Measurements from ENCODE around the gene WDR5B.
"Not testable (repeated sequence)": the region's sequence is repeated elsewhere in the genome, so short reads cannot be mapped to it uniquely, and the experiment has no call there.

WDR5B gene

DNA sequence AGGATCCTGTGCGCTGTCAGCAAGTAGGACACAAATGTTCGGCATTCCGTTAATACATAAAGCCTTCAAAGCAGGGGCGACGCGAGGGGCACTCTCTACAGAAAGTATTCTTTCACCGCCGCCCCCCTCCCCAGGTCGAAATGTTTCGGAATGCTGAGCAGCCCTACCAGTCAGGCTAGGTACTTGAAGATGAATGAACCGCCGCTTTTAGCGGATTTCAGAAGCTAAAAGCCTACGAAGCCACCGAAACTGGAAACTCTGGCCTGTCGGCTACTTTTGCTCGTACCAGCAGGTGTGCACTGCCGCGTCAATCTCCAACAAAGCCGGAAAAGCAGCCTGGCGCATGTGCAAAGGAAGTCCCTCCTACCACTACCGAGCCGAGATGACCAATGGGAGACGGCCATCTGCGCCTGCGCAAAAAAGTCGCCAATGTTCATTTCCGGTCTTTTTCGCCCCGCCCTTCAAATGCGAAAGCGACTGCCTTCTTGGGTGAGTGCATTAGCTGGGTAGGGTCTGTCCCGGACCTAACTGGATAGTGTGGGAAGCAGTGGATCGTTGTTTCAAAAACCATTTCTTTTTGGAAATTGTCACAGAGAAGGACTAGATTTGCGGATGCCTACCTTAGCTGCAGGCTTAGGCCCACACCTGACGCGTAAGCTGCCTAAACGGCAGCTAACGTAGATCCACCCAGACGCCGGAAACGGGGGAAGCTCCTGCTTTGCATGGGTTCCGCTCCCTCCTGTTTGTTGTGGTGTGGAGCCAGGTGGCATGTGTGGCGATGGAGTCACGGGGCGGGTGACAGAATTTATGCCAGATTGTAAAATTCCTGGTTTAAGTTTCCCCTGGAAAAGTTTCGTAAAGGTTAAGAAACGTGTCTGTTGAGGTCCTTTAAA, at the start of gene WDR5B:
Gene WDR5B (minus strand): TSS at position 301 of the 893 bp plus-strand sequence. CDS start 534 bp downstream, outside the sequence.
- DNase-seq: peak; percentile 99

GRCh38 chr3:122464659-122465058, 48.8 kb upstream of the WDR5B start:
- DNase-seq: no peak

- peak; percentile 32 for DNase-seq
These were observed 46.5 kb upstream of the WDR5B start for GRCh38 chr3:122462406-122462805.

DNA sequence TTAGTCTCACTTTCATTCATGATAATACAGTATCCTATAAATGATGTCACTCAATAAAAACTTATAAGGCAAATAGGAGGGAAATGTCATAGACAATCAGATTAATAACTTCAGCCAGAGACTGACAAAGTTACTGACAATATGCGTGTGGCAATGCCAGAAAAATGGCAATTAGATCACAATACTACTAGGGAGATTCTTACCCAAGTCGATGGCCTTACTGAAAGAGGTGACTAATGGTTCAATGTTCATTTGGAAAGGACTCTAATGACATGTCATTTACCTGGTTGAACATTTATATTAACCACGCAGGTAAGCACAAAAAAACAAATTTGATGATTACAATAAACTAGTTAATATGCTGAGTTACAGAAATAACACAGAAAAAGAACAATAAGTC, 45.9 kb upstream of the WDR5B start:
- DNase-seq: no peak

- DNase-seq: peak; percentile 81
These were observed 43.1 kb upstream of the WDR5B start for GRCh38 chr3:122458992-122459391.

- no peak for DNase-seq
These were observed 41.8 kb upstream of the WDR5B start for GRCh38 chr3:122457706-122458105.

DNA sequence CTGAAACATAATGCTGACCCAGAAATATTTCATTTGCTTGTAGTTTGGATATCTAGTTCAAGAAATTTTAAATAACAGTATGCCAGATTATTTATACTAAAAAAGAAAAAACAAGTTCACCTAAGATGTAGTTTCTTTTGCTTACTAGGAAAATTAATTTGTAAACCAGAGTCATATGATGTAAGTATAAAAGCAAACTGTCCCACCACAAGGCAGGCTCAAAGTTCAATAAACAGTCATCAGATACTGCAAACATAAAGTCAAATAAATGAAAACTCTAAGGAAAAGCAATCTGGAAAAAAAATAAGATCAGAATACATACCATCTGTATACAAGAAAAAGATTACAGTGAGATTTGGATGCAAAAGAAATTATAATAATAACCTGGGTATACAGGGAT, 40.2 kb upstream of the WDR5B start:
- no peak for DNase-seq

DNA sequence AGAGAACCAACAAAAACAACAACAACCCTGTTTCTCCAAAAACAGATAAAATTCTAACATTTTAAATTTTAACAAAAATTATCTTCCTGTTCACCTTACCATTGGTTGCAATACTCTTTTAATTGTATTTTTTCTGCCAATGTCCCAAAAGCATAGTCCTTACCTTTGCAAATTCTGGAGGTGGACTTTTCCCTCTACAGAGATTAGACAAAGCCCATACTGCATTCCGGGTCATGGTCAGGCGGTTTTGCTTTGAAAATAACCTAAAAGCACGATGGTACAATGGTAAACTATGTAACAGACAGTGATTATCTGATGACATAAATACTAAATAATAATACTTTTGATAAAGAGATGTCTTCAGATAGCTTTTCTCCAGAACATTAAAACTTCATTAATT, 35.5 kb upstream of the WDR5B start:
- no peak for DNase-seq

DNA sequence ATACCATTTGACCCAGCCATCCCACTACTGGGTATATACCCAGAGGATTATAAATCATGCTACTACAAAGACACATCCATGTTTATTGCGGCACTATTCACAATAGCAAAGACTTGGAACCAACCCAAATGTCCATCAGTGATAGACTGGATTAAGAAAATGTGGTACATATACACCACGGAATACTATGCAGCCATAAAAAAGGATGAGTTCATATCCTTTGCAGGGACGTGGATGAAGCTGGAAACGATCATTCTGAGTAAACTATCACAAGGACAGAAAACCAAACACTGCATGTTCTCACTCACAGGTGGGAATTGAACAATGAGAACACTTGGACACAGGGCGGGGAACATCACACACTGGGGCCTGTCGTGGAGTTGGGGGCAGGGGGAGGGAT, 32.4 kb upstream of the WDR5B start:
- not testable (repeated sequence) for DNase-seq

- DNase-seq: not testable (repeated sequence)
These were observed 28.6 kb upstream of the WDR5B start for GRCh38 chr3:122444491-122444887.

DNA sequence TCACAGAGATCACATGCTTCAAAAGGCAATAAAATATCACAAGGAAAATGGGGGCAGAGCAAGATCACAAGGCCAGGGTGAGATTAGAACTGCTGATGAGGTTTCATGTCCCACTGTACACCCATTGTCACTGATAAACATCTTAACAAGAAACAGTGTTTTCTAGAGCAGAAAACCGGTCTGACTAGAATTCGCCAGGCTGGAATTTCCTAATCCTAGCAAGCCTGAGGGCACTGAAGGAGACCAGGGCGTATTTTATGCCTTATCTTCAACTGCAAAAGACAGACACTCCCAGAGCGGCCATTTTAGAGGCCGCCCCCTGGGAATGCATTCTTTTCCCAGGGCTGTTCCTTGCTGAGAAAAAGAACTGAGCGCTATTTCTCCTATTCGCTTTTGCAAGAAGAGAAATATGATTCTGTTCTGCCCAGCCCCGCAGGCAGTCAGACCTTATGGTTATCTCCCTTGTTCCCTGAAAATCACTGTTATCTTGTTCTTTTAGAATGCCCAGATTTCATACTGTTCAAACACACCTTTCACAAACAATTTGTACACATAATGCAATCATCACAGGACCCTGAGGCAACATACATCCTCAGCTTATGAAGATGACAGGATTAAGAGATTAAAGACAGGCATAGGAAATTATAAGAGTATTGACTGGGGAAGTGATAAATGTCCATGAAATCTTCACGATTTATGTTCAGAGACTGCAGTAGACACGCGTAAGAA, 28.1 kb upstream of the WDR5B start:
- DNase-seq: not testable (repeated sequence)

- no peak for DNase-seq
These were observed 27.2 kb upstream of the WDR5B start for GRCh38 chr3:122443090-122443489.

DNA sequence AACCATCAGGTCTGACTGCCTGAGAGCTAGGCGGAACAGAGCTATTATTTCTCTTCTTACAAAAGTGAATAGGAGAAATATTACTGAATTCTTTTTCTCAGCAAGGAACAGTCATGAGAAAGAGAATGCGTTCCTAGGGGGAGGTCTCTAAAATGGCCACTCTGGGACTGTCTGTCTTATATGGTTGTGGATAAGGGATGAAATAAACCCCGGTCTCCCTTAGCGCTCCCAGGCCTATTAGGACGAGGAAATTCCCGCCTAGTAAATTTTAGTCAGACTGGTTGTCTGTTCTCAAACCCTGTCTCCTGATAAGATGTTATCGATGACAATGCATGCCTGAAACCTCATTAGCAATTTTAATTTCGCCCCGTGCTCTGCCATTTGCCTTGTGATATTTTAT, 20.1 kb upstream of the WDR5B start:
- DNase-seq: no peak

GRCh38 chr3:122430371-122430770, 14.5 kb upstream of the WDR5B start:
- peak; percentile 64 for DNase-seq

- no peak for DNase-seq
These were observed 12.1 kb upstream of the WDR5B start for GRCh38 chr3:122427857-122428471.

GRCh38 chr3:122421836-122422235, 6.0 kb upstream of the WDR5B start:
- DNase-seq: no peak

GRCh38 chr3:122421101-122421500, 5.2 kb upstream of the WDR5B start:
- DNase-seq: no peak

- DNase-seq: no peak
These were observed 1.1 kb upstream of the WDR5B start for GRCh38 chr3:122416966-122417365.

DNA sequence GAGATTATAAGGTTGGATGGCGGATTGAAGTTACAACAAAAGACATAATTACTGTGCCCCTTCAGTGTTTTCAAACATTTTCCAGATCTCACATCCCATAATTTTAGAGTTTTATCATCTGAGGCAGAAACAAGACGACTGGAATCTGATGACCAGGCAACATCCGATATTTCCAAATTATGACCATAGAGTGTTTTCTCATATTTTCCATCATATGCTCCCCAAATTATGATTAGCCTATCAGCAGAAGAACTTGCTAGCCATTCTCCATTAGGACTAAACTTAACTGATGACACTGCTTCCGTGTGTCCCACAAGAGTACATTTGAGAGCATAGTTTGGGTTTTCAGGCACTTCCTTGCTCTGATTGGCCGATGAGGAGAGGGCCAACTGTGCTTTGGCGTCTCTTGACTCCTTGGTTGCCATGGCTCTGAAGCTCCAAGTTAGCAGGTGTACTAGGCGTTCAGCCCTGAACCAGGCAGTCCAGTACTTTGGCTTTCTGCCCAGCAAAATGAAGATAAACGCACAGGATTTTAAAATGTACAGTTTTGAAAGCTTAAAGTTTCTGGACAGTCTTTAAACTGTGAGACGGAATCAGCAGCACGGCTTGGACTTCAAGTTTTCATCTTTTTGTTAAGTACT, 638 bp downstream of the WDR5B start:
- DNase-seq: peak; percentile 82

GRCh38 chr3:122414391-122414790, 1.5 kb downstream of the WDR5B start:
- no peak for DNase-seq

GRCh38 chr3:122410639-122411038, 5.2 kb downstream of the WDR5B start:
- DNase-seq: no peak

- DNase-seq: no peak
These were observed 5.8 kb downstream of the WDR5B start for GRCh38 chr3:122410111-122410510.

GRCh38 chr3:122409446-122409845, 6.4 kb downstream of the WDR5B start:
- no peak for DNase-seq
